HEK293T (cell line): Measurements from ENCODE around the gene SYN1.

Experiments used
- ARNT ChIP-seq: fragments of 450-650 bp; IDR thresholded peaks from 2 replicates; pipeline ENCODE4 v1.6.1; 2017; ENCODE audit warnings: mild to moderate bottlenecking
- ELF4 ChIP-seq: fragments of 450-650 bp; IDR thresholded peaks from 2 replicates; pipeline ENCODE4 v1.6.1; 2017; ENCODE audit warnings: antibody characterized with exemption
- FOXK2 ChIP-seq: fragments of 450-650 bp; IDR thresholded peaks from 2 replicates; pipeline ENCODE4 v1.6.1; 2016; ENCODE audit warnings: mild to moderate bottlenecking
- FOXM1 ChIP-seq: fragments of 450-650 bp; IDR thresholded peaks from 2 replicates; pipeline ENCODE4 v1.6.1; 2017; ENCODE audit warnings: mild to moderate bottlenecking, borderline replicate concordance
- HDGF ChIP-seq: fragments of 450-650 bp; IDR thresholded peaks from 2 replicates; pipeline ENCODE4 v1.6.1; 2017; ENCODE audit warnings: antibody characterized with exemption, borderline replicate concordance
- L3MBTL2 ChIP-seq: fragments of 450-650 bp; conservative IDR thresholded peaks from 2 replicates; pipeline ENCODE4 v1.6.1; 2016; ENCODE audit warnings: mild to moderate bottlenecking
- SP1 ChIP-seq: fragments of 450-650 bp; IDR thresholded peaks from 2 replicates; pipeline ENCODE4 v1.6.1; 2017

DNA sequence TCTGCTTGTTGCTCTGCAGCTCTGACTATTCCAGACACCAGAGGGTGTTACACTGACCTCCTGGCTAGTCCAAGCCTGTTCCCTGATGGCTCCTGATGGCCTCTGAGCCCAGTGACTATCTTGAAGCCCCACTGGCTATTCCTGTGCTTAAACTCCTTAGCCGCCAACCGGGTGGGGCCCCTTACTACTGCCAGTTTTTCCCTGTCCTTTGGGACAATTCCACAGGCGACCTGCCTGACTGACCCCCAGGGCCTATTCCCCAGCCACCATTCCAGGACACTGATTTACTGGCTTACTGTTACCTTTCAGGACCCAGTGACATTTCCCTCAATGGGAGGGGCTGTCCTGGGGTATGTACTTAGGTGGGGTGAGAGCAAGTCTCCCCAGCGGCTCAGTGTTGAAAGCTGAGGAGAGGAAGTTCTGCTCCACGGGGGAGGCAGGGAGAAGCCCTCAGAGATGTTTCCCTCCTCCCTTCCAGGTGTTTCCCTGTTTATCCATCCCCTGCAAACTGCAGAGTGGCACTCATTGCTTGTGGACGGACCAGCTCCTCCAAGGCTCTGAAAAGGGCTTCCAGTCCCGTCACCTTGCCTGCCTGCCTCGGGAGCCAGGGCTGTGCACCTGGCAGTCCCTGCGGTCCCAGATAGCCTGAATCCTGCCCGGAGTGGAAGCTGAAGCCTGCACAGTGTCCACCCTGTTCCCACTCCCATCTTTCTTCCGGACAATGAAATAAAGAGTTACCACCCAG lies 33.4 kb downstream of the SYN1 start:
- no peak for TF ChIP-seq ARNT
- no peak for TF ChIP-seq L3MBTL2
- no peak for TF ChIP-seq FOXM1
- no peak for TF ChIP-seq FOXK2
- no peak for TF ChIP-seq HDGF
- no peak for TF ChIP-seq SP1
- no peak for TF ChIP-seq ELF4
